HEK293 (cell line): ENCODE results near the gene TTC34.

Experiments used
- CTCF ChIA-PET: fragments of 350-600 bp; formaldehyde crosslinking; extraction: SDS; loops from one replicate; lab custom pipeline; 2021; ENCODE audit warnings: antibody characterized with exemption; lab: Yijun Ruan, JAX
- POLR2A ChIA-PET: fragments of 300-600 bp; formaldehyde crosslinking; extraction: SDS; loops from one replicate; lab custom pipeline; 2020; ENCODE audit warnings: antibody characterized with exemption, inconsistent platforms; lab: Yijun Ruan, JAX
- H3K27ac ChIP-seq: fragments of 200-500 bp; sonication (Bioruptor generic); 2 replicates; pipeline ENCODE4 v1.5.1; 2014; ENCODE audit warnings: low read depth, low read length, control low read depth, inconsistent platforms; ENCODE audit errors: extremely low read depth
- H3K36me3 ChIP-seq, 2 experiments: fragments of 200-500 bp in 1 of 2; sonication (Bioruptor generic) in 1 of 2; 1 replicate in 1 of 2; 2 replicates in 1 of 2; pipeline ENCODE4 v1.5.1; 2014 to 2017; ENCODE audit warnings: inconsistent platforms in 2 of 2, low read length in 2 of 2; ENCODE audit not compliant: control insufficient read depth in 2 of 2, insufficient read depth in 1 of 2
- H3K4me1 ChIP-seq: fragments of 200-500 bp; sonication (Bioruptor generic); 2 replicates; pipeline ENCODE4 v1.5.1; 2014; ENCODE audit warnings: mild to moderate bottlenecking, low read length, inconsistent platforms; ENCODE audit not compliant: control insufficient read depth, insufficient read depth
- H3K4me3 ChIP-seq: 2 replicates; pipeline ENCODE4 v1.5.1; 2011; ENCODE audit warnings: low read depth, mild to moderate bottlenecking, control low read depth, low read length, moderate library complexity
- H3K9me3 ChIP-seq: fragments of 200-500 bp; sonication (Bioruptor generic); 2 replicates; pipeline ENCODE4 v1.5.1; 2014; ENCODE audit warnings: low read depth, low read length, inconsistent platforms; ENCODE audit not compliant: control insufficient read depth, insufficient read depth
- PRDM1 ChIP-seq: fragments of 450-650 bp; formaldehyde crosslinking; IDR thresholded peaks from 2 replicates; pipeline ENCODE4; 2016; ENCODE audit warnings: missing biosample characterization, missing genetic modification characterization
- SCRT1 ChIP-seq: fragments of 450-650 bp; formaldehyde crosslinking; IDR thresholded peaks from 2 replicates; pipeline ENCODE4 v1.5.1; 2016; ENCODE audit warnings: missing biosample characterization, missing genetic modification characterization, borderline replicate concordance
- SETDB1 ChIP-seq: IDR thresholded peaks from one replicate; pipeline ENCODE4 v1.6.1; 2017; ENCODE audit warnings: mild to moderate bottlenecking, low read length, moderate library complexity, mixed read lengths; ENCODE audit not compliant: insufficient read length
- TCF7L2 ChIP-seq: IDR thresholded peaks from 2 replicates; pipeline ENCODE4 v1.6.1; 2011; ENCODE audit warnings: low read depth, mild to moderate bottlenecking, inconsistent platforms, low read length, moderate library complexity, borderline replicate concordance
- TRIM28 ChIP-seq: IDR thresholded peaks from 2 replicates; pipeline ENCODE4 v1.6.1; 2011; ENCODE audit warnings: low read length, control low read depth, borderline replicate concordance
- WT1 ChIP-seq: fragments of 450-650 bp; formaldehyde crosslinking; IDR thresholded peaks from 2 replicates; pipeline ENCODE4 v1.5.1; 2016; ENCODE audit warnings: missing biosample characterization, missing genetic modification characterization
- YY1 ChIP-seq: fragments of 450-650 bp; formaldehyde crosslinking; IDR thresholded peaks from 2 replicates; pipeline ENCODE4 v1.5.1; 2018; ENCODE audit warnings: missing biosample characterization, missing genetic modification characterization
- ZBTB1 ChIP-seq: fragments of 450-650 bp; formaldehyde crosslinking; IDR thresholded peaks from 2 replicates; pipeline ENCODE4 v1.5.1; 2016; ENCODE audit warnings: missing biosample characterization, missing genetic modification characterization
- ZFP3 ChIP-seq: fragments of 450-650 bp; formaldehyde crosslinking; IDR thresholded peaks from 2 replicates; pipeline ENCODE4 v1.5.1; 2016; ENCODE audit warnings: low read depth, missing biosample characterization, missing genetic modification characterization
- ZNF248 ChIP-seq: fragments of 450-650 bp; formaldehyde crosslinking; IDR thresholded peaks from 2 replicates; pipeline ENCODE4 v1.5.1; 2017; ENCODE audit warnings: missing biosample characterization, missing genetic modification characterization
- ZNF335 ChIP-seq: fragments of 450-650 bp; formaldehyde crosslinking; conservative IDR thresholded peaks from 2 replicates; pipeline ENCODE4 v1.5.1; 2016; ENCODE audit warnings: missing biosample characterization, missing genetic modification characterization
- ZNF548 ChIP-seq: fragments of 450-650 bp; formaldehyde crosslinking; IDR thresholded peaks from 2 replicates; pipeline ENCODE4 v1.5.1; 2016; ENCODE audit warnings: missing biosample characterization, missing genetic modification characterization
- ZNF561 ChIP-seq: fragments of 450-650 bp; IDR thresholded peaks from 2 replicates; pipeline ENCODE4 v1.5.1; 2018; ENCODE audit warnings: missing biosample characterization, missing genetic modification characterization, borderline replicate concordance
- ZNF623 ChIP-seq: fragments of 450-650 bp; formaldehyde crosslinking; IDR thresholded peaks from 2 replicates; pipeline ENCODE4 v1.5.1; 2016; ENCODE audit warnings: missing biosample characterization, missing genetic modification characterization
- ZNF777 ChIP-seq: fragments of 450-650 bp; formaldehyde crosslinking; IDR thresholded peaks from 2 replicates; pipeline ENCODE4 v1.5.1; 2017; ENCODE audit warnings: missing biosample characterization, missing genetic modification characterization, borderline replicate concordance
- ZNF843 ChIP-seq: fragments of 450-650 bp; formaldehyde crosslinking; IDR thresholded peaks from 2 replicates; pipeline ENCODE4 v1.5.1; 2016; ENCODE audit warnings: missing biosample characterization, missing genetic modification characterization
- TF ChIP-seq, protein P1 (sequence below): fragments of 450-650 bp; formaldehyde crosslinking; IDR thresholded peaks from 2 replicates; pipeline ENCODE4 v1.5.1; 2016; ENCODE audit warnings: missing biosample characterization, missing genetic modification characterization
- TF ChIP-seq, protein P2 (sequence below): fragments of 450-650 bp; formaldehyde crosslinking; IDR thresholded peaks from 2 replicates; pipeline ENCODE4 v1.5.1; 2016; ENCODE audit warnings: missing biosample characterization, missing genetic modification characterization

The TTC34 gene

DNA sequence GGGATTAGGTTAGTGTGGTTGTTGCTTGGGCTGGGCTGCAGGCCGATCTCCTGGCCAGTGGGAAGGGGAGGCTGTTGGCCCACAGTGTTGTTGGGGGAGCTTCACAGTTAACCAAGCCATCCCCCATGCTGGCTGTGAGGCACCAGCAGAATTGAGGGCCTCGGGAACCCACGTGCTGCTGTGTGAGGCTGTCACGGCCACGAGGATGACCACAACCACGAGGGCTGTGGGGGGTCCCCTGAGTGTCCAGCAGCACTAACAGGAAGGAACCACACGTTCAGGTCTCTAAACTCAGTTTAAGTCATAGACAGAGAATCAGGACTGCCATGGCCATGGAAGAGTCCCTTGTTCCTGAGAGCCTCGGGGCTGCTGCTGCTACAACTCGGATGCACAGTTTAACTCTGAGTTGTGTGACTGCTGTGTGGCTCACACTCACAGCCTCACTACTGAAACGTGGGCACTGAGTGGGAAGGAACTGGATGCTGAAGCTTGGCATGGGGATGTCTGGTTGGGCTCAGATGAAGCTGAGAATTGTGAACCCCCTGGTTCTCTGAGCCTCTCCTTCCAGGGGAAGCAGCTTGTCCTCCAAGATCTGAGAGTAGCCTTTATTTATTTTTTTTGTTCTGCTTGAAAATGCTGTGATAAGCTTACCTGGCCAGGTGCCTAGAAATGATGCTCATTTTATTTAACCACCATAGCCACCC lies 163.9 kb downstream of the TTC34 start:
- ChIA-PET POLR2A (interaction anchor here (0.7 to 1.0 kb wide), 2 partner anchors 9 to 52 kb away, joined by 3 read pairs; no protein-coding TSS in a partner anchor), CTCF (no interaction called here)
- Histone ChIP-seq H3K36me3 (no peaks in the 10 kb centered on the region), H3K4me3 (no peak overlapping the region)
- TF ChIP-seq ZFP3 (tag by site-specific recombination): no peak
- TF ChIP-seq ZBTB1 (tag by site-specific recombination): no peak
- TF ChIP-seq ZNF843 (tag by site-specific recombination): no peak
- no peak for TF ChIP-seq ZNF548
- TF ChIP-seq ZNF248: no peak
- no peak for TF ChIP-seq SCRT1 (tag by site-specific recombination)
- no peak for TF ChIP-seq WT1 (tag by site-specific recombination)
- TF ChIP-seq ZNF335: no peak
- TF ChIP-seq, protein P1, sequence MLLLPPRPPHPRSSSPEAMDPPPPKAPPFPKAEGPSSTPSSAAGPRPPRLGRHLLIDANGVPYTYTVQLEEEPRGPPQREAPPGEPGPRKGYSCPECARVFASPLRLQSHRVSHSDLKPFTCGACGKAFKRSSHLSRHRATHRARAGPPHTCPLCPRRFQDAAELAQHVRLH (tag by site-specific recombination): no peak
- no peak for TF ChIP-seq ZNF561 (tag by site-specific recombination)
- TF ChIP-seq PRDM1 (tag by site-specific recombination): no peak
- no peak for TF ChIP-seq TCF7L2
- TF ChIP-seq, all 188 proteins: peak for 0
- H3K4me1 ChIP-seq: peaks cover 3% of the 10 kb centered on the region
- no peaks in the 10 kb centered on the region for H3K9me3 ChIP-seq
- H3K27ac ChIP-seq: no peak overlapping the region

DNA sequence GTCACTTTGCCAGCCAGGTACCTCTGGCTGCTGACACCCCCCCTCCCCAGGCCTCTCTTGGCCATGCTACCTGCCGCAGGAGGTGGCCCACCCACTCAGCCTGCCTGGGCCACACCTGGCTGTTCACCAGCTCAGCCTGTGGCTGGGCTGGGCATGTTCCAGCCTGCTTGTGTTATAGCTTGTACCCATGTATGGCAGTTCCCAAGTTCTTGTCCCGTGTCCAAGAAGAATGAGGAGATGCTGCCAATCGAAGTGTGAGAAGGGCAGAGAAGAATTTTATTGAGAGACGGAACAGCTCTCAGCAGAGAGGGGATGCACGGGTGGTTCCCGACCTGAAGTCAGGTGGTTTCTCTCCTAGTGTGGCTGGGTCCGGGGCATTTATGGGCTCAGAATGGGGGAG lies 164.8 kb downstream of the TTC34 start:
- TF ChIP-seq SETDB1 (peak; percentile 92), TRIM28 (peak; percentile 87; the same call in 1 of the 2 replicates), YY1 (no peak)
- TF ChIP-seq, all 188 proteins: peak for 2
- ChIA-PET CTCF (no interaction called here), POLR2A (no interaction called here)
- no peak overlapping the region for H3K27ac ChIP-seq
- no peaks in the 10 kb centered on the region for H3K36me3 ChIP-seq
- H3K4me1 ChIP-seq: no peaks in the 10 kb centered on the region
- no peaks in the 10 kb centered on the region for H3K9me3 ChIP-seq
- no peak overlapping the region for H3K4me3 ChIP-seq

DNA sequence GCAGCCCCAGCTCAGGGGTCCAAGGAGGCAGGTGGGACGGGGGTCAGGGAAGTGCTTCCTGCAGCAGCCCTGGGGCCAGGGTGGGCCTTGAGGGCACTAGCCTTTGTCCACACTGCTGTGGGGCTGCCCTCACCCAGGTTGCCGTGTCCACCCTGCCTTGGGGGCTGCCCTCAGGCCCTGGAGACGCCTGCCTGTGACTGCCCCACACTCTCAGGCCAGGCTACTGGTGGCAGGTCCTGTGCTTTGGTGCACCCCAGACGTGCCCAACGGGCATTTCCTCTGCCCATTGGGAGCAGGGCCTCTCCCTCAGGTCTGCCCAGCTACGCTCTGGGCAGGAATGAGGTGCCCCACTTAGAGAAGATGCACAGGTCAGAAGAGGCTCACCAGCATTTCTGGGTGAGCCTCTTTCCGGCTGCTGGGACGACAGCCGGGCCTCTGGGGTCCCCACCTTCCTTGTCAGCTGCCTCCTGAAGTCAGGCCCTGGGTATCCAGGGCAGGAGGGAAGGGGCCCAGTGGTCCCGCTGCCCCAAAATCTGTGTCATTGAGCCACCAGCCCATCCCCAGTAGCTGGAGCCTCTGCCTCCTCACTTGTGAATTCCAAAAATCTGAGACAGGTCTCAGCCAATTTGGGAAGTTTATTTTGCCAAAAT lies 166.0 kb downstream of the TTC34 start:
- H3K27ac ChIP-seq: no peak overlapping the region
- CTCF ChIA-PET: no interaction called here
- POLR2A ChIA-PET: no interaction called here
- H3K9me3 ChIP-seq: no peaks in the 10 kb centered on the region
- no peak overlapping the region for H3K4me3 ChIP-seq
- H3K4me1 ChIP-seq: no peaks in the 10 kb centered on the region
- H3K36me3 ChIP-seq: no peaks in the 10 kb centered on the region
- TF ChIP-seq, protein P2, sequence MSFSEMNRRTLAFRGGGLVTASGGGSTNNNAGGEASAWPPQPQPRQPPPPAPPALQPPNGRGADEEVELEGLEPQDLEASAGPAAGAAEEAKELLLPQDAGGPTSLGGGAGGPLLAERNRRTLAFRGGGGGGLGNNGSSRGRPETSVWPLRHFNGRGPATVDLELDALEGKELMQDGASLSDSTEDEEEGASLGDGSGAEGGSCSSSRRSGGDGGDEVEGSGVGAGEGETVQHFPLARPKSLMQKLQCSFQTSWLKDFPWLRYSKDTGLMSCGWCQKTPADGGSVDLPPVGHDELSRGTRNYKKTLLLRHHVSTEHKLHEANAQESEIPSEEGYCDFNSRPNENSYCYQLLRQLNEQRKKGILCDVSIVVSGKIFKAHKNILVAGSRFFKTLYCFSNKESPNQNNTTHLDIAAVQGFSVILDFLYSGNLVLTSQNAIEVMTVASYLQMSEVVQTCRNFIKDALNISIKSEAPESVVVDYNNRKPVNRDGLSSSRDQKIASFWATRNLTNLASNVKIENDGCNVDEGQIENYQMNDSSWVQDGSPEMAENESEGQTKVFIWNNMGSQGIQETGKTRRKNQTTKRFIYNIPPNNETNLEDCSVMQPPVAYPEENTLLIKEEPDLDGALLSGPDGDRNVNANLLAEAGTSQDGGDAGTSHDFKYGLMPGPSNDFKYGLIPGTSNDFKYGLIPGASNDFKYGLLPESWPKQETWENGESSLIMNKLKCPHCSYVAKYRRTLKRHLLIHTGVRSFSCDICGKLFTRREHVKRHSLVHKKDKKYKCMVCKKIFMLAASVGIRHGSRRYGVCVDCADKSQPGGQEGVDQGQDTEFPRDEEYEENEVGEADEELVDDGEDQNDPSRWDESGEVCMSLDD: peak; percentile 38; the same call in 1 of the 2 replicates
- TF ChIP-seq ZNF777 (tag by site-specific recombination) (no peak), ZNF623 (tag by site-specific recombination) (no peak)
